ENCODE results near the gene OSM.

GRCh38 chr22:30277547-30278344, 11.1 kb upstream of the OSM start:
- TF ChIP-seq POLR2AphosphoS5 (IDR thresholded peaks at IDR 0.05; ENCODE audit: low read depth, low read length), result no peak
- TF ChIP-seq, protein P1, sequence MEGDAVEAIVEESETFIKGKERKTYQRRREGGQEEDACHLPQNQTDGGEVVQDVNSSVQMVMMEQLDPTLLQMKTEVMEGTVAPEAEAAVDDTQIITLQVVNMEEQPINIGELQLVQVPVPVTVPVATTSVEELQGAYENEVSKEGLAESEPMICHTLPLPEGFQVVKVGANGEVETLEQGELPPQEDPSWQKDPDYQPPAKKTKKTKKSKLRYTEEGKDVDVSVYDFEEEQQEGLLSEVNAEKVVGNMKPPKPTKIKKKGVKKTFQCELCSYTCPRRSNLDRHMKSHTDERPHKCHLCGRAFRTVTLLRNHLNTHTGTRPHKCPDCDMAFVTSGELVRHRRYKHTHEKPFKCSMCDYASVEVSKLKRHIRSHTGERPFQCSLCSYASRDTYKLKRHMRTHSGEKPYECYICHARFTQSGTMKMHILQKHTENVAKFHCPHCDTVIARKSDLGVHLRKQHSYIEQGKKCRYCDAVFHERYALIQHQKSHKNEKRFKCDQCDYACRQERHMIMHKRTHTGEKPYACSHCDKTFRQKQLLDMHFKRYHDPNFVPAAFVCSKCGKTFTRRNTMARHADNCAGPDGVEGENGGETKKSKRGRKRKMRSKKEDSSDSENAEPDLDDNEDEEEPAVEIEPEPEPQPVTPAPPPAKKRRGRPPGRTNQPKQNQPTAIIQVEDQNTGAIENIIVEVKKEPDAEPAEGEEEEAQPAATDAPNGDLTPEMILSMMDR (IDR thresholded peaks at IDR 0.05), result no peak
- TF ChIP-seq, protein P2, sequence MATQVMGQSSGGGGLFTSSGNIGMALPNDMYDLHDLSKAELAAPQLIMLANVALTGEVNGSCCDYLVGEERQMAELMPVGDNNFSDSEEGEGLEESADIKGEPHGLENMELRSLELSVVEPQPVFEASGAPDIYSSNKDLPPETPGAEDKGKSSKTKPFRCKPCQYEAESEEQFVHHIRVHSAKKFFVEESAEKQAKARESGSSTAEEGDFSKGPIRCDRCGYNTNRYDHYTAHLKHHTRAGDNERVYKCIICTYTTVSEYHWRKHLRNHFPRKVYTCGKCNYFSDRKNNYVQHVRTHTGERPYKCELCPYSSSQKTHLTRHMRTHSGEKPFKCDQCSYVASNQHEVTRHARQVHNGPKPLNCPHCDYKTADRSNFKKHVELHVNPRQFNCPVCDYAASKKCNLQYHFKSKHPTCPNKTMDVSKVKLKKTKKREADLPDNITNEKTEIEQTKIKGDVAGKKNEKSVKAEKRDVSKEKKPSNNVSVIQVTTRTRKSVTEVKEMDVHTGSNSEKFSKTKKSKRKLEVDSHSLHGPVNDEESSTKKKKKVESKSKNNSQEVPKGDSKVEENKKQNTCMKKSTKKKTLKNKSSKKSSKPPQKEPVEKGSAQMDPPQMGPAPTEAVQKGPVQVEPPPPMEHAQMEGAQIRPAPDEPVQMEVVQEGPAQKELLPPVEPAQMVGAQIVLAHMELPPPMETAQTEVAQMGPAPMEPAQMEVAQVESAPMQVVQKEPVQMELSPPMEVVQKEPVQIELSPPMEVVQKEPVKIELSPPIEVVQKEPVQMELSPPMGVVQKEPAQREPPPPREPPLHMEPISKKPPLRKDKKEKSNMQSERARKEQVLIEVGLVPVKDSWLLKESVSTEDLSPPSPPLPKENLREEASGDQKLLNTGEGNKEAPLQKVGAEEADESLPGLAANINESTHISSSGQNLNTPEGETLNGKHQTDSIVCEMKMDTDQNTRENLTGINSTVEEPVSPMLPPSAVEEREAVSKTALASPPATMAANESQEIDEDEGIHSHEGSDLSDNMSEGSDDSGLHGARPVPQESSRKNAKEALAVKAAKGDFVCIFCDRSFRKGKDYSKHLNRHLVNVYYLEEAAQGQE (IDR thresholded peaks at IDR 0.05; ENCODE audit: insufficient read depth in 1 of 2, low read depth in 2 of 2, low read length in 1 of 2), result no peak
- no peak for TF ChIP-seq SIN3A (IDR thresholded peaks at IDR 0.05; ENCODE audit: borderline replicate concordance, insufficient read depth, low read depth, low read length)
